Kidney epithelial cell (primary cell): ENCODE measurements around the gene FBXO22. TPM values are rescaled to one million over a fixed set of nuclear protein-coding genes. Genes with fewer than 3 reads are reported as not detected.
A peak's percentile ranks its signal among the peaks of the same experiment; 100 is the strongest.

ENCODE experiments used
- DNase-seq: peaks from one replicate; pipeline ENCODE4 v3.0.0-alpha.2; 2010; ENCODE audit warnings: low read depth
- H3K27me3 ChIP-seq: 2 replicates; pipeline ENCODE4 v1.6.0; 2011; ENCODE audit warnings: low read length; ENCODE audit not compliant: control insufficient read depth, insufficient read depth
- H3K36me3 ChIP-seq: 2 replicates; pipeline ENCODE4 v1.5.1; 2011; ENCODE audit warnings: low read length; ENCODE audit not compliant: control insufficient read depth, insufficient read depth
- H3K4me3 ChIP-seq: 2 replicates; pipeline ENCODE4 v1.5.1; 2011; ENCODE audit warnings: low read depth, mild to moderate bottlenecking, control low read depth, low read length
- total RNA-seq: library from RNA; depleted of rRNA; stranded (reverse); fragments of >200 nt; gene quantifications from 2 replicates; pipeline ENCODE4 v1.2.3, GENCODE V29; 2015
- TF ChIP-seq, protein P1 (sequence below): IDR thresholded peaks from 2 replicates; pipeline ENCODE4 v1.5.1; 2011; ENCODE audit warnings: mild to moderate bottlenecking, moderate library complexity, low read length, control low read depth, inconsistent platforms; ENCODE audit not compliant: insufficient read depth, poor library complexity, severe bottlenecking

The FBXO22 gene
- total RNA-seq, 1 donor from 2014 or later: 25.1 TPM

GRCh38 chr15:75924576-75924975, 20.9 kb downstream of the FBXO22 start:
- H3K27me3 ChIP-seq: no peaks in the 10 kb centered on the region
- peaks cover 1% of the 10 kb centered on the region for H3K36me3 ChIP-seq
- no peak for DNase-seq
- TF ChIP-seq, protein P1, sequence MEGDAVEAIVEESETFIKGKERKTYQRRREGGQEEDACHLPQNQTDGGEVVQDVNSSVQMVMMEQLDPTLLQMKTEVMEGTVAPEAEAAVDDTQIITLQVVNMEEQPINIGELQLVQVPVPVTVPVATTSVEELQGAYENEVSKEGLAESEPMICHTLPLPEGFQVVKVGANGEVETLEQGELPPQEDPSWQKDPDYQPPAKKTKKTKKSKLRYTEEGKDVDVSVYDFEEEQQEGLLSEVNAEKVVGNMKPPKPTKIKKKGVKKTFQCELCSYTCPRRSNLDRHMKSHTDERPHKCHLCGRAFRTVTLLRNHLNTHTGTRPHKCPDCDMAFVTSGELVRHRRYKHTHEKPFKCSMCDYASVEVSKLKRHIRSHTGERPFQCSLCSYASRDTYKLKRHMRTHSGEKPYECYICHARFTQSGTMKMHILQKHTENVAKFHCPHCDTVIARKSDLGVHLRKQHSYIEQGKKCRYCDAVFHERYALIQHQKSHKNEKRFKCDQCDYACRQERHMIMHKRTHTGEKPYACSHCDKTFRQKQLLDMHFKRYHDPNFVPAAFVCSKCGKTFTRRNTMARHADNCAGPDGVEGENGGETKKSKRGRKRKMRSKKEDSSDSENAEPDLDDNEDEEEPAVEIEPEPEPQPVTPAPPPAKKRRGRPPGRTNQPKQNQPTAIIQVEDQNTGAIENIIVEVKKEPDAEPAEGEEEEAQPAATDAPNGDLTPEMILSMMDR: no peak
- no peak overlapping the region for H3K4me3 ChIP-seq

- no peak for DNase-seq
- TF ChIP-seq, protein P1: no peak
- H3K36me3 ChIP-seq: no peaks in the 10 kb centered on the region
- no peak overlapping the region for H3K4me3 ChIP-seq
- no peaks in the 10 kb centered on the region for H3K27me3 ChIP-seq
Observed at GRCh38 chr15:75925440-75925839, 21.8 kb downstream of the FBXO22 start.

DNA sequence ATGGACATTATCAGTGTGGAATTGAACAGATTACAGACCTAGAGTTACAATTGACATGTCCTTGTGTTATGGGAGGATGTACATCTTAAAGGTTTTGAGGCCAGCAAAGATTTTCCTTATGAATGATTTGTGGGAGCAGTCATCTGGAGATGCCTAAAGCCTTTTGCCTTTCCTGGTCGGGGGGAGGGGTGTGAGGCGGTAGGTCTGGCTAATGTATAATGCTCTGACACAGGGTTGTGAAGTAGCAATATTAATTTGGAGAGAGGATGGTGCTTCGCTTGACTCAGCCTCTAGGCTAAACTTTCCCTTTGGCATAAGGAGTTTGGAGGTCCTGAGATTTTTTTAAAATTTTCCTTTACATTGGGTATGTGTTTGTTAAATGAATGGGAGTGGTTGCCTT, 23.3 kb downstream of the FBXO22 start:
- H3K36me3 ChIP-seq: no peaks in the 10 kb centered on the region
- TF ChIP-seq, protein P1: no peak
- DNase-seq: no peak
- no peak overlapping the region for H3K4me3 ChIP-seq
- no peaks in the 10 kb centered on the region for H3K27me3 ChIP-seq

GRCh38 chr15:75927601-75928000, 23.9 kb downstream of the FBXO22 start:
- no peaks in the 10 kb centered on the region for H3K27me3 ChIP-seq
- no peak overlapping the region for H3K4me3 ChIP-seq
- H3K36me3 ChIP-seq: no peaks in the 10 kb centered on the region
- no peak for DNase-seq
- TF ChIP-seq, protein P1: no peak

DNA sequence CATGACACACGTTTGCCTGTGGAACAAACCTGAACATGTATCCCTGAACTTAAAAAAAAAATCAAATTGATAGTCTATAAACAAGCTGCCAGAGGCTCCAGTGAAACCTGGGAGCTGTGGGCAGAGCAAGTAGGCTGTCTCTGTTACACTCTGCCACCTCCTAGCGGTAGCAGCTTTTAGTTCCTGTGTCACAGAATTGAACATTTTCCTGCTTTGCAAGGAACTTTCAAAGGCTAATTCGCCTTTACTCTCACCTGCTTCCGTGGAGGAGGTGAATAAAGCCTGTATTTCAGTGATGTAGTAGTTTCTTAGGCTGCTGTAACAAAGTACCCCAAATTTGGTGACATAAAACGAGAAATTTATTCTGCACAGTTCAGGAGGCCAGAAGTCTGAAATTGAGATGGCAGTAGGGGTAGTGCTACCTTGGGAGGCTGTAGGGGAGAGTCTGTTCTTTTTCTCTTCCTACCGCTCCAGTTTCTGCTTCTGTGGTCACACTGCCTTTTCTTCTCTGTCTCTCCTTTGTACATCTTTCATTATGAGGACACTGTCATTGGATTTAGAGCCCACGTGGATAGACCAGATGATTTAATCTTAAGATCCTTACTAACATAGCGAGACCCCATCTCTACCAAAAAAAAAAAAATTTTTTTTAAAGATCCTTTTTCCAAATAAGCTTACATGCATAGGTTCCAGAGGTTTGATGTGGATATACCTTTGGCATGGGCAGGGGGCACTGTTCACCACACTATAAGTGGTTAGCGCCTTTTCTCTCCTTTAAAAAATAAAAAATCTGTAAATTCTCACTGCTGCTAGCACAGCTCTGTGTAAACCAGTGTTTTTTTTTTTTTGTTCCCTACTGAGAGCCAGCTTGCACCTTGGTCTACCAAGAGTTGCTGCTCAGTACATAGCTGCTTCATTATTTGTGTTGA, 25.3 kb downstream of the FBXO22 start:
- no peak overlapping the region for H3K4me3 ChIP-seq
- DNase-seq: no peak
- H3K27me3 ChIP-seq: no peaks in the 10 kb centered on the region
- TF ChIP-seq, protein P1: peak; percentile 63
- H3K36me3 ChIP-seq: no peaks in the 10 kb centered on the region
